ENCODE data around the gene FAM168A.

GRCh38 chr11:73374151-73374550, 223.8 kb downstream of the FAM168A start:
- TF ChIP-seq CTCF (IDR thresholded peaks at IDR 0.05 in 8 of 11, conservative IDR thresholded peaks at IDR 0.05 in 3 of 11) (no peak), POLR2A (IDR thresholded peaks at IDR 0.05) (no peak), POLR2AphosphoS5 (IDR thresholded peaks at IDR 0.05) (no peak)

Data from spleen (tissue), 7 donors.